Stimulated activated CD4-positive, alpha-beta T cell treated with anti-CD3 and anti-CD28 coated beads, Interleukin-4, amount 100 ng/mL, for 1 hour (primary cell): Measurements from ENCODE around the gene TMEM86A.

Experiments used
- DNase-seq: peaks from one replicate; pipeline ENCODE4 v3.0.0-alpha.2; 2020

The TMEM86A gene

GRCh38 chr11:18727479-18728236 lies 29.1 kb downstream of the TMEM86A start:
- peak; percentile 54 for DNase-seq

DNA sequence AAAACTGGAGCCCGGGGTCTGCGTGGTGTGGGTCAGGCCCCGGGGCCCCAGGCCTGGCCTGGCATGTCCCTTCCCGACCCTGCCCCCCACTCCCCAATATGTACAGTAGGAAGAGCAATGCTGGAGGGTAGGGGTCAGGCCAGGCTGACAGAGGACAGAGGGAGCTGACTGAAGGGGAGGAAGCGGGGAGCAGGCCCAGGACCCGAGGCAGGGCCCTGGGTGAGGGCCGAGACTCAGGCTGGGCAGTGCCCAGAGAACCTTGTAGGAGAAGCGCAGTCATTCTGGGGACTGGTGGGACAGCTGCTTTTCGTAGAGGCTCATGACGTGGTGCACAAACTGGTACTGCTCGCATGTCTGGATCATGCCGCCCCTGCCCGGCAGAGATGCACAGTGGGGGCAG lies 30.1 kb downstream of the TMEM86A start:
- no peak for DNase-seq

GRCh38 chr11:18729426-18729825 lies 30.8 kb downstream of the TMEM86A start:
- DNase-seq = no peak

DNA sequence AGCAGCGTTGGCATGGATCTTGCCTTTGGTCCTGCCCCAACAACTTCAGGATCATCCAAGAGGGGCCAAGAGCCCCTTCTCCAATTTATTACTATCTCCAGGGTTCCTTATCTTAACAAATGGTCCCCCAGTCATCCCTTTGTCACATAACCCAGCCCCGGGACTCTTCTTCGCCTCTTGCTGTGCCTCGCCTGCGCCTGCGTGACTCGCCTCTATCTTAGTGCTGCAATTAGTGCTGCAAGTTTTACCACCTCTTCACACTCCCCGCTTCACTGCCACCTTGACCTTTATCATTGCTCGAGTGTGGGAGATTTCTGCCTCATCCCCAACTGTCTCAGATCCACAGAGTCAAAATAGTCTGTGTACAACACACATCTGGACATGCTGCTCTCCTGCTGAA lies 31.4 kb downstream of the TMEM86A start:
- DNase-seq = no peak

GRCh38 chr11:18731441-18731840 lies 32.9 kb downstream of the TMEM86A start:
- DNase-seq = no peak

DNA sequence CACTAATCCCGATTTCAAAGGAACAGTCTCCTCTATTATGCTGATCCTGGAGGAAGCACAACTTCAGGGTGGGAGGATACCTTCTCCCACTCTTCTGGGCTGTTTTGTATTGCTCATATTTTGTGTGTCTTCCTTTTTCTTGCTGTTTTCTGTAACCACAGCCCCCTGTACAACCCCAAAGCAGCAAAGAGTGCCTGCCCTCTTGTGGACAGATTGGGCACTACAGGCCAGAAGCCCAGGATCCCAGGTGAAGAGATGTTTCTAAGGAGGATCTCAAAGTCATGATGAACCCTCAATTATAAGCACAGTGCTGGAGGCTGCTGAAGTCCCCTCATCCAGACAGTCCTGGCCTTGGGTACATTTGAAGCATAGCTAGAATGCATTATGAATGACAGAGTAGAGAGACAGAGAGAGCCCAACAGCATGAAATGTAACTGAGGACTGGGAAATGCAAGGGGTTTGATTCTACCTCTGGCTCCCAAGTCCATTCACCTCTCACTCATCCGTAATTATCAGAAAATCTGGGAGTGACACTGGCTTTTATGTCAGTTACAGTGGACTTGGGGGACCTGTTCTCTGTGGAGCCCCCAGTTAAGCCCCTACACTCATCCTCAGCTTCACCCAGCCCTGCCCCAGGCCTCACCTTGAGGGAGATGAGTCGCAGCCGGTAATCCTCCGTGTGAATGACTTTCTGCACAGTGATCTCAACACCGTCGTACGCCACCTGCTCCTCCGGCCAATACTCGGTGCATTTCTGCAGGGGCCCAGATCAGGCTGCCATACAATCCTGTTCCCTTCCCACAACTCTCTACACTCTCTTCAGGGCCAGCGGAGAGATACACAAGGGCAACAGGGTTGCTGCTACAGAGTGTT lies 33.6 kb downstream of the TMEM86A start:
- peak; percentile 71 for DNase-seq

- DNase-seq = no peak
Observed at GRCh38 chr11:18733202-18733601, 34.6 kb downstream of the TMEM86A start.

- no peak for DNase-seq
Observed at GRCh38 chr11:18736590-18737148, 38.1 kb downstream of the TMEM86A start.

GRCh38 chr11:18737642-18738041 lies 39.1 kb downstream of the TMEM86A start:
- DNase-seq = no peak

DNA sequence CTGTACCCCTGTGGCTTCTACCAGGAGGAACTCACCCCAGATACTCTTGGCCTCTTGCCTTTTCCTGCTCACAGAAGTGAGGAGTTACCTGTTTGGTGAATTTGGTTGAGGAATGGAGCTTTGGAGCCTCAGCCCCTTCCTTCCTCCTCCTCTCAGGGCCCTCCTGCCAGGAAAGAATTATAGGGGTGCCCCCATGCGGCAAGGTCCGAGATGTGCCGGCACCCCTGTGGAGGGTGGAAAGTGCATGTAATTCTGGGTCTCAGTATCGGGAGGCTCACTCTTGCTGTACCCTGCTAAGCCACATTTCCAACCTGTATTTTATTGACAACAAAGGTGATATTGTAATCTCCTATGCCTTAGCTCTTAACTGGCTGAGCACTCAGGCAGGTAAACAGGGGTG lies 41.1 kb downstream of the TMEM86A start:
- no peak for DNase-seq

DNA sequence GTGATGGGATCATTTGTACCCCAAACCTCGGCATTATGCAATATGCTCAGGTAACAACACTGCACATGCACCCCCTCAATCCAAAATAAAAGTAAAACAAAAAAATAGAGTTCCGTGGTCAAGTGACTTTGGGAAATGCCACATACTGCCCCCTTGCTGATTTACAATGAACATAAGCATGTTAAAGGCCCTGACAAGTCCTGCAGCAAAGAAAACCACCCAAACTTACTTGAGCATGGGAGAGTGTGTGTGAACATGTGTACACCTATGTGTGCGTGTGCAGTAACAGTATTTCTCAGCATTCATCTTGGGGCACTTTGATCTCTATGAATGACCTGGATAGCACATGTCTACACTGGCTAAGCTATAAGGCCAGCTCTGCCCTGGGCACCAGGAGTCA lies 43.2 kb downstream of the TMEM86A start:
- no peak for DNase-seq

GRCh38 chr11:18743365-18743764 lies 44.8 kb downstream of the TMEM86A start:
- DNase-seq = no peak

GRCh38 chr11:18743900-18744514 lies 45.4 kb downstream of the TMEM86A start:
- DNase-seq = no peak

DNA sequence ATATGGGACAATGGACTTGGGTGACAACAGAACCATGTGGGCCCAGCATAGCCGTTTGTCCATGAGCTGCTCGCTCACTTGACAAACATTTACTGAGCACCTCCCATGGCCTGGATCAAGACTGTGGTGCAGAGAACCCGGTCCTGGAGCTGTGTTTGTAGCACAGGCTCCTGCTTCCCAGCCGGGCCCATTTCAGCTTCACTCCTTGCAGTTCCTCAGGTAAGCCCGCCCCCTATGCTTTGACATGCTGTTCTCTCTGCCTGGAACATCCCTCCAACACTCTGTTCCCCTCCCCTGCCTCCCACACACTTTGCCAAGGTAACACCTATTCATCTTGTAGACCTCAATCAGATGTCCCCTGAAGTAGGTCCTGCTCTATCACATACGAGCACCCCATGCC lies 46.7 kb downstream of the TMEM86A start:
- no peak for DNase-seq

GRCh38 chr11:18748766-18749365 lies 50.3 kb downstream of the TMEM86A start:
- no peak for DNase-seq

DNA sequence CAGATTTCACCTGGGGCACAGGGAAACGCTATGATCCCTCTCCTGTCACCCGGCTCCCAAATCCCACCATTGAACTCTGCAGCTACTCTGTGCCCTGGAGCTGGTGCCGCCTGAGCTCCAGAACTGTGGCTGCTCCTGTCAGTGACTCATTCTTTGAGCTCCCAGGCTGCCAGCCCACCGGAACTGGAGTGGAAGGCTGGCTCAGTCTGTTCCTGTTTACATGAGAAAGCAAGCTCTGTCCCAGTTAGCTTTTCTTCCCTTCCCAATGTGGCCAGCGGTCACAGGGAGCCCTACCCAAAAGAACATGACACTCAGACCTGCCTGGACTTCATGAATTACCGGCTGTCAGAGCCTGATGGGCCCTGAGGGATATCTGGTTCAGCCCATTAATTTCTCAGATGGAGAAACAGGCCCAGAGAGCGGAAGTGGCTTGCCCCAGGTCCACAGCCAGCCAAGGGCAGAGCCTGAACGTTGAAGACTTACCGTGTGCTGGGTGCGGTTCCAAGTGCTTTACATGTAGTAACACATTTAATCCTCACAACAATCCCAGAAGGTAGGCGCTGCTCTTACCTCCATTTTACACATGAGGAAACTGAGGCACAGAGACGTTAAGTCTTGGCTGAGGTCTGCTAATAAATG lies 51.2 kb downstream of the TMEM86A start:
- no peak for DNase-seq

DNA sequence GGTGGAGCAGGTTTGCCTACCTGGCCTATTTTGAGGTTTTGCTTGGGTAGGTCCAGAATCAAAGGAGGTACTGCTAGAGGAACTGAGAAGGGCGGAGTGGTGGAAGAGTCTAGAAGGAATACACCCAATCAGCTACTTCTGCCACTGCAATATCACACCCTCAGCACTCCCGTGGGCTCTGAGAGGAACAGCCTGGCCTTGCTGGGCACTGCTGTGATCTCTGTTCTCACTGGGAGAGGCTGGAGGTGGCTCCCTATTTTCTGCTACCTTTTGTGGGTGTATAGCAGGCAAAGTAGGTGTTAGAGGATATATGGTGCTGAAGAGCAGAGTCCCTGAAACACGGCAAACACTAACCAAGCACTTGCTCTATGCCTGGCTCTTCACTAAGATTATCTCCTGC lies 52.4 kb downstream of the TMEM86A start:
- DNase-seq = no peak

DNA sequence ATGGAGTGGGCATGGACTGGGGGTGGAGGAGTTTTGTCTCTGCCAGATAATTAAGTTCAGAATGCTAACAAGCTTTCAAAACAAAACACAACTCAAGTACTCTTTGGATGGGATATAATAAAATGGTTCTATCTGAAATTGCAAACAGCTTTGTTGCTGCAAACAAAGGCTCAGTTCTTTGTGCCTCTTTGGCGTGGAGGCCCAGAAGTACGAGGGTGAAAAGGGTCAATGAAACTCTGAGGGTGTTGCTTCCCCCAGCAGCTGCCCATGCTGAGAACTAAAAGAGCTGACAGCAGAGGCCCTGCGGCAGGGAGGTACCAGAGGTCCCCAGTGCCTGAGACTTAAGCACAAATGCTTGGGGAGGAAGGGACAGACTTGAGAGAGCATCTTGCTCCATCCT lies 53.9 kb downstream of the TMEM86A start:
- DNase-seq = no peak

GRCh38 chr11:18754308-18754707 lies 55.7 kb downstream of the TMEM86A start:
- no peak for DNase-seq
